Measurements from ENCODE around the gene BRSK2.

- no peak for TF ChIP-seq ZNF70 (CRISPR knock-in tag; IDR thresholded peaks at IDR 0.05)
- no peak for TF ChIP-seq OSR1 (CRISPR knock-in tag; IDR thresholded peaks at IDR 0.05)
- no peak for TF ChIP-seq ESRRG (CRISPR knock-in tag; IDR thresholded peaks at IDR 0.05)
- TF ChIP-seq ZFP30 (CRISPR knock-in tag; IDR thresholded peaks at IDR 0.05): no peak
- no peak for TF ChIP-seq PATZ1 (CRISPR knock-in tag; IDR thresholded peaks at IDR 0.05; ENCODE audit: borderline replicate concordance)
- TF ChIP-seq, protein P1, sequence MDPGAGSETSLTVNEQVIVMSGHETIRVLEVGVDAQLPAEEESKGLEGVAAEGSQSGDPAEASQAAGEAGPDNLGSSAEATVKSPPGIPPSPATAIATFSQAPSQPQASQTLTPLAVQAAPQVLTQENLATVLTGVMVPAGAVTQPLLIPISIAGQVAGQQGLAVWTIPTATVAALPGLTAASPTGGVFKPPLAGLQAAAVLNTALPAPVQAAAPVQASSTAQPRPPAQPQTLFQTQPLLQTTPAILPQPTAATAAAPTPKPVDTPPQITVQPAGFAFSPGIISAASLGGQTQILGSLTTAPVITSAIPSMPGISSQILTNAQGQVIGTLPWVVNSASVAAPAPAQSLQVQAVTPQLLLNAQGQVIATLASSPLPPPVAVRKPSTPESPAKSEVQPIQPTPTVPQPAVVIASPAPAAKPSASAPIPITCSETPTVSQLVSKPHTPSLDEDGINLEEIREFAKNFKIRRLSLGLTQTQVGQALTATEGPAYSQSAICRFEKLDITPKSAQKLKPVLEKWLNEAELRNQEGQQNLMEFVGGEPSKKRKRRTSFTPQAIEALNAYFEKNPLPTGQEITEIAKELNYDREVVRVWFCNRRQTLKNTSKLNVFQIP (CRISPR knock-in tag; IDR thresholded peaks at IDR 0.05; ENCODE audit: borderline replicate concordance, low read depth): no peak
- TF ChIP-seq ISL1 (CRISPR knock-in tag; IDR thresholded peaks at IDR 0.05): no peak
- no peak for TF ChIP-seq BACH2 (CRISPR knock-in tag; IDR thresholded peaks at IDR 0.05; ENCODE audit: borderline replicate concordance)
- TF ChIP-seq ARNTL (CRISPR knock-in tag; IDR thresholded peaks at IDR 0.05; ENCODE audit: borderline replicate concordance, low read depth): no peak
- no peak for TF ChIP-seq ZFP3 (CRISPR knock-in tag; IDR thresholded peaks at IDR 0.05)
- TF ChIP-seq CSRNP3 (CRISPR knock-in tag; IDR thresholded peaks at IDR 0.05): no peak
- no peak for TF ChIP-seq ZNF8 (CRISPR knock-in tag; IDR thresholded peaks at IDR 0.05)
- no peak for TF ChIP-seq RARB (CRISPR knock-in tag; IDR thresholded peaks at IDR 0.05)
- no peak for TF ChIP-seq TSHZ2 (CRISPR knock-in tag; IDR thresholded peaks at IDR 0.05)
Observed at GRCh38 chr11:1460986-1461825, 71.5 kb downstream of the BRSK2 start.

Measured in SK-N-SH treated with all-trans-retinoic acid at 6 μM for 48 hours (cell line).